A549 (cell line): ENCODE results near the gene DHX32. TPM values are rescaled to one million over a fixed set of nuclear protein-coding genes. Genes with fewer than 3 reads are reported as not detected.

Experiments used
- ATAC-seq, 2 experiments: fragments of 200-7000 bp in 1 of 2; fragments of >200 bp in 1 of 2; cut with Nextera tagmentation in 1 of 2; cut with Tn5 transposase in 1 of 2; 3 replicates each; pipeline versions ENCODE4 v1.8.0 to v1.9.1; 2018 to 2020; ENCODE audit warnings: mild to moderate bottlenecking in 1 of 2, moderate library complexity in 1 of 2
- CTCF ChIA-PET: fragments of 300-600 bp; sonication (Branson Sonifier 250); formaldehyde crosslinking; extraction: SDS; loops from one replicate; lab custom pipeline; 2021; ENCODE audit warnings: antibody characterized with exemption, inconsistent platforms; lab: Yijun Ruan, JAX
- POLR2A ChIA-PET: fragments of 350-600 bp; formaldehyde crosslinking; extraction: SDS; loops from one replicate; lab custom pipeline; 2021; ENCODE audit warnings: antibody characterized with exemption, inconsistent platforms; lab: Yijun Ruan, JAX
- DNase-seq, 2 experiments: peaks; one replicate each; pipeline versions ENCODE4 v3.0.0 to v3.0.0-alpha.2; 2011 to 2016; ENCODE audit warnings: low read depth in 1 of 2, low spot score in 1 of 2
- FAIRE-seq: peaks from 2 replicates; lab custom pipeline; 2011; peaks lifted over from hg19 to GRCh38; lab: Jason Lieb, UNC
- H3K27ac ChIP-seq, 2 experiments: fragments of >200 bp; sonication (Bioruptor Twin); formaldehyde crosslinking; 3 replicates each; pipeline ENCODE4 v1.5.1; 2016 to 2017
- H3K4me1 ChIP-seq: fragments of >200 bp; sonication (Bioruptor Twin); formaldehyde crosslinking; 3 replicates; pipeline ENCODE4 v1.6.1; 2016
- H3K4me2 ChIP-seq: fragments of >200 bp; sonication (Bioruptor Twin); formaldehyde crosslinking; 3 replicates; pipeline ENCODE4 v1.6.1; 2016
- H3K4me3 ChIP-seq: fragments of >200 bp; sonication (Bioruptor Twin); formaldehyde crosslinking; 3 replicates; pipeline ENCODE4 v1.5.1; 2016
- H3K9me3 ChIP-seq: fragments of >200 bp; sonication (Bioruptor Twin); formaldehyde crosslinking; 3 replicates; pipeline ENCODE4 v1.6.1; 2016
- BHLHE40 ChIP-seq: IDR thresholded peaks from 2 replicates; pipeline ENCODE4 v1.6.1; 2012; ENCODE audit warnings: low read depth, low read length, inconsistent platforms
- CBX2 ChIP-seq: fragments of 200-600 bp; sonication (generic); IDR thresholded peaks from 2 replicates; pipeline ENCODE4 v1.6.1; 2016; ENCODE audit warnings: low read depth, mild to moderate bottlenecking, borderline replicate concordance
- CBX8 ChIP-seq: fragments of 200-600 bp; sonication (generic); IDR thresholded peaks from 2 replicates; pipeline ENCODE4 v1.6.1; 2016
- CEBPB ChIP-seq, 2 experiments: fragments of >200 bp in 1 of 2; sonication (Bioruptor Twin) in 1 of 2; formaldehyde crosslinking in 1 of 2; IDR thresholded peaks; 2 replicates each; pipeline ENCODE4 v1.6.1; 2012 to 2016
- CHD2 ChIP-seq: fragments of 150-350 bp; IDR thresholded peaks from 2 replicates; pipeline ENCODE4 v1.6.1; 2014; ENCODE audit warnings: low read length; ENCODE audit not compliant: partially characterized antibody
- CHD4 ChIP-seq: fragments of 200-600 bp; sonication (generic); IDR thresholded peaks from 2 replicates; pipeline ENCODE4 v1.6.1; 2016; ENCODE audit warnings: antibody characterized with exemption, mild to moderate bottlenecking, borderline replicate concordance
- EHF ChIP-seq: fragments of 250-450 bp; sonication (Bioruptor Pico); IDR thresholded peaks from 2 replicates; pipeline ENCODE4 v1.5.0; 2020; ENCODE audit warnings: mild to moderate bottlenecking
- EHMT2 ChIP-seq: fragments of 200-600 bp; sonication (generic); IDR thresholded peaks from 2 replicates; pipeline ENCODE4 v1.6.1; 2016; ENCODE audit warnings: antibody characterized with exemption, low read depth, mild to moderate bottlenecking, moderate library complexity
- ELK1 ChIP-seq: fragments of 150-350 bp; IDR thresholded peaks from 2 replicates; pipeline ENCODE4 v1.6.1; 2014; ENCODE audit warnings: low read depth, mild to moderate bottlenecking, low read length
- FOSB ChIP-seq: fragments of 250-450 bp; sonication (Bioruptor Pico); IDR thresholded peaks from 2 replicates; pipeline ENCODE4 v1.5.0; 2020; ENCODE audit warnings: mild to moderate bottlenecking, moderate library complexity
- FOSL2 ChIP-seq, 2 experiments: fragments of 450-650 bp in 1 of 2; fragments of >200 bp in 1 of 2; sonication (Bioruptor Twin) in 1 of 2; formaldehyde crosslinking; IDR thresholded peaks; 2 replicates each; pipeline versions ENCODE4 v1.5.0 to v1.6.1; 2016 to 2020; ENCODE audit warnings: mild to moderate bottlenecking in 1 of 2, moderate library complexity in 1 of 2
- GATA3 ChIP-seq: IDR thresholded peaks from 2 replicates; pipeline ENCODE4 v1.6.1; 2012; ENCODE audit warnings: borderline replicate concordance
- HDAC2 ChIP-seq: fragments of 200-600 bp; sonication (generic); IDR thresholded peaks from 2 replicates; pipeline ENCODE4 v1.6.1; 2016
- HMGXB4 ChIP-seq: fragments of 250-450 bp; sonication (Bioruptor Pico); IDR thresholded peaks from 2 replicates; pipeline ENCODE4 v1.5.0; 2021; ENCODE audit warnings: mild to moderate bottlenecking, moderate library complexity, borderline replicate concordance
- HOXA7 ChIP-seq: fragments of 250-450 bp; sonication (Bioruptor Pico); IDR thresholded peaks from 2 replicates; pipeline ENCODE4 v1.5.0; 2020; ENCODE audit warnings: mild to moderate bottlenecking, moderate library complexity
- JUNB ChIP-seq: fragments of >200 bp; sonication (Bioruptor Twin); formaldehyde crosslinking; IDR thresholded peaks from 2 replicates; pipeline ENCODE4 v1.6.1; 2016
- KDM5A ChIP-seq: fragments of 200-600 bp; sonication (generic); IDR thresholded peaks from 2 replicates; pipeline ENCODE4 v1.6.1; 2016; ENCODE audit warnings: antibody characterized with exemption, mild to moderate bottlenecking
- MAFK ChIP-seq: fragments of 450-650 bp; IDR thresholded peaks from 2 replicates; pipeline ENCODE4 v1.6.1; 2014; ENCODE audit not compliant: partially characterized antibody
- MAZ ChIP-seq: fragments of 150-350 bp; IDR thresholded peaks from 2 replicates; pipeline ENCODE4 v1.6.1; 2014; ENCODE audit warnings: antibody characterized with exemption, low read depth, low read length, borderline replicate concordance
- MYC ChIP-seq: IDR thresholded peaks from 2 replicates; pipeline ENCODE4 v1.6.1; 2012; ENCODE audit warnings: mild to moderate bottlenecking, inconsistent platforms, low read length, improper control_type of control experiment, borderline replicate concordance
- NFE2L2 ChIP-seq: fragments of 150-350 bp; conservative IDR thresholded peaks from 2 replicates; pipeline ENCODE4 v1.6.1; 2014; ENCODE audit warnings: low read length
- NPAS2 ChIP-seq: fragments of 250-450 bp; sonication (Bioruptor Pico); IDR thresholded peaks from 2 replicates; pipeline ENCODE4 v1.8.0; 2022; ENCODE audit warnings: mild to moderate bottlenecking, moderate library complexity, borderline replicate concordance
- NR3C1 ChIP-seq: fragments of >200 bp; sonication (Bioruptor Twin); formaldehyde crosslinking; IDR thresholded peaks from 3 replicates; pipeline ENCODE4 v1.6.1; 2017
- POLR2A ChIP-seq: IDR thresholded peaks from 2 replicates; pipeline ENCODE4 v1.6.1; 2012; ENCODE audit warnings: mild to moderate bottlenecking, low read length
- RAD21 ChIP-seq, 2 experiments: fragments of >200 bp in 1 of 2; sonication (Bioruptor Twin) in 1 of 2; formaldehyde crosslinking in 1 of 2; IDR thresholded peaks in 1 of 2; conservative IDR thresholded peaks in 1 of 2; 2 replicates in 1 of 2; 3 replicates in 1 of 2; pipeline ENCODE4 v1.6.1; 2012 to 2018; ENCODE audit warnings: inconsistent platforms in 1 of 2
- RCOR1 ChIP-seq: fragments of 150-350 bp; IDR thresholded peaks from 2 replicates; pipeline ENCODE4 v1.6.1; 2014; ENCODE audit warnings: antibody characterized with exemption, low read length, low read depth
- REST ChIP-seq: fragments of 200-600 bp; sonication (generic); IDR thresholded peaks from 2 replicates; pipeline ENCODE4 v1.6.1; 2016; ENCODE audit warnings: antibody characterized with exemption, mild to moderate bottlenecking, moderate library complexity
- RFX5 ChIP-seq: fragments of 450-650 bp; IDR thresholded peaks from 2 replicates; pipeline ENCODE4 v1.7.1; 2014; ENCODE audit warnings: antibody characterized with exemption, mild to moderate bottlenecking, moderate library complexity
- SREBF2 ChIP-seq: fragments of 450-650 bp; IDR thresholded peaks from 2 replicates; pipeline ENCODE4 v1.6.1; 2014; ENCODE audit warnings: mild to moderate bottlenecking, moderate library complexity
- TFCP2L1 ChIP-seq: fragments of 250-450 bp; sonication (Bioruptor Pico); IDR thresholded peaks from 2 replicates; pipeline ENCODE4 v1.5.0; 2021; ENCODE audit warnings: mild to moderate bottlenecking
- TP53 ChIP-seq: fragments of 250-450 bp; sonication (Bioruptor Pico); IDR thresholded peaks from 2 replicates; pipeline ENCODE4 v1.5.0; 2021; ENCODE audit warnings: mild to moderate bottlenecking, moderate library complexity
- ZC3H11A ChIP-seq: fragments of 450-650 bp; IDR thresholded peaks from 2 replicates; pipeline ENCODE4 v1.6.1; 2014; ENCODE audit warnings: antibody characterized with exemption, mild to moderate bottlenecking
- ZFP36 ChIP-seq: fragments of 450-650 bp; IDR thresholded peaks from 2 replicates; pipeline ENCODE4 v1.6.1; 2014; ENCODE audit warnings: borderline replicate concordance; ENCODE audit not compliant: partially characterized antibody
- WGBS: methylation state at CpG from one replicate; pipeline ENCODE4 v1.1.6; 2017; ENCODE audit errors: missing lambda C conversion rate; 5-methylcytosine and 5-hydroxymethylcytosine counted together
- polyA plus RNA-seq, 4 experiments: library from polyadenylated mRNA; depleted of rRNA in 3 of 4; stranded (reverse); fragments of >200 nt; fragmentation: RNase III in 1 of 4; extraction: RNeasy Plus Mini Kit Qiagen cat#74134 plus additional on column Dnase treatment in 1 of 4; gene quantifications; 2 replicates in 3 of 4; 3 replicates in 1 of 4; pipeline ENCODE4 v1.2.3, GENCODE V29; 2011 to 2017
- TF ChIP-seq, protein P1 (sequence below): fragments of 450-650 bp; IDR thresholded peaks from 2 replicates; pipeline ENCODE4 v1.6.1; 2014; ENCODE audit warnings: antibody characterized with exemption
- TF ChIP-seq, protein P2 (sequence below): fragments of >200 bp; sonication (Bioruptor Twin); formaldehyde crosslinking; IDR thresholded peaks from 3 replicates; pipeline ENCODE4 v1.5.1; 2016

DHX32 gene
- polyA plus RNA-seq, 2 of the 4 experiments (the other 2 are of a cell fraction) = 37.4 to 61.8 TPM

GRCh38 chr10:125916977-125917376 is 35.9 kb upstream of the DHX32 start:
- 61% methylated on average over 3 of the region's 3 CpGs for WGBS
- Histone ChIP-seq H3K4me3 (no peak overlapping the region), H3K9me3 (no peaks in the 10 kb centered on the region), H3K27ac (no peak overlapping the region), H3K4me2 (no peak overlapping the region), H3K4me1 (peaks cover 10% of the 10 kb centered on the region; the same call in 2 of the 3 replicates)
- DNase-seq (peak in 1 of 2 experiments; percentile 15), ATAC-seq (no peak), FAIRE-seq (no peak)
- CTCF ChIA-PET = no interaction called here
- POLR2A ChIA-PET = no interaction called here
- TF ChIP-seq RAD21 (conservative IDR thresholded peaks at IDR 0.05 in 1 of 2, IDR thresholded peaks at IDR 0.05 in 1 of 2) = no peak
- no peak for TF ChIP-seq MYC
- no peak for TF ChIP-seq HDAC2
- no peak for TF ChIP-seq EHMT2
- 0 out of 2 replicates have a peak, but pooled peaks have one; percentile 61 for TF ChIP-seq HOXA7 (CRISPR knock-in tag)
- TF ChIP-seq CBX2 = no peak
- no peak for TF ChIP-seq ELK1
- no peak for TF ChIP-seq SREBF2
- no peak for TF ChIP-seq JUNB
- TF ChIP-seq TP53 (CRISPR knock-in tag) = no peak
- no peak for TF ChIP-seq HMGXB4 (CRISPR knock-in tag)
- TF ChIP-seq TFCP2L1 (CRISPR knock-in tag) = no peak
- TF ChIP-seq KDM5A = no peak
- TF ChIP-seq RFX5 = no peak
- no peak for TF ChIP-seq CHD4
- TF ChIP-seq, protein P1, sequence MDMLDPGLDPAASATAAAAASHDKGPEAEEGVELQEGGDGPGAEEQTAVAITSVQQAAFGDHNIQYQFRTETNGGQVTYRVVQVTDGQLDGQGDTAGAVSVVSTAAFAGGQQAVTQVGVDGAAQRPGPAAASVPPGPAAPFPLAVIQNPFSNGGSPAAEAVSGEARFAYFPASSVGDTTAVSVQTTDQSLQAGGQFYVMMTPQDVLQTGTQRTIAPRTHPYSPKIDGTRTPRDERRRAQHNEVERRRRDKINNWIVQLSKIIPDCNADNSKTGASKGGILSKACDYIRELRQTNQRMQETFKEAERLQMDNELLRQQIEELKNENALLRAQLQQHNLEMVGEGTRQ = no peak
- no peak for TF ChIP-seq REST
- TF ChIP-seq NFE2L2 = no peak
- no peak for TF ChIP-seq CBX8
- no peak for TF ChIP-seq GATA3
- TF ChIP-seq, protein P2, sequence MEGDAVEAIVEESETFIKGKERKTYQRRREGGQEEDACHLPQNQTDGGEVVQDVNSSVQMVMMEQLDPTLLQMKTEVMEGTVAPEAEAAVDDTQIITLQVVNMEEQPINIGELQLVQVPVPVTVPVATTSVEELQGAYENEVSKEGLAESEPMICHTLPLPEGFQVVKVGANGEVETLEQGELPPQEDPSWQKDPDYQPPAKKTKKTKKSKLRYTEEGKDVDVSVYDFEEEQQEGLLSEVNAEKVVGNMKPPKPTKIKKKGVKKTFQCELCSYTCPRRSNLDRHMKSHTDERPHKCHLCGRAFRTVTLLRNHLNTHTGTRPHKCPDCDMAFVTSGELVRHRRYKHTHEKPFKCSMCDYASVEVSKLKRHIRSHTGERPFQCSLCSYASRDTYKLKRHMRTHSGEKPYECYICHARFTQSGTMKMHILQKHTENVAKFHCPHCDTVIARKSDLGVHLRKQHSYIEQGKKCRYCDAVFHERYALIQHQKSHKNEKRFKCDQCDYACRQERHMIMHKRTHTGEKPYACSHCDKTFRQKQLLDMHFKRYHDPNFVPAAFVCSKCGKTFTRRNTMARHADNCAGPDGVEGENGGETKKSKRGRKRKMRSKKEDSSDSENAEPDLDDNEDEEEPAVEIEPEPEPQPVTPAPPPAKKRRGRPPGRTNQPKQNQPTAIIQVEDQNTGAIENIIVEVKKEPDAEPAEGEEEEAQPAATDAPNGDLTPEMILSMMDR = no peak
- peak; percentile 82 for TF ChIP-seq MAFK
- no peak for TF ChIP-seq ZFP36
- TF ChIP-seq NR3C1 = no peak
- TF ChIP-seq MAZ = no peak
- no peak for TF ChIP-seq RCOR1
- TF ChIP-seq POLR2A = no peak
- no peak for TF ChIP-seq BHLHE40
- no peak for TF ChIP-seq NPAS2 (CRISPR knock-in tag)
- TF ChIP-seq ZC3H11A = no peak
- no peak for TF ChIP-seq FOSB (CRISPR knock-in tag)
- no peak for TF ChIP-seq FOSL2 (IDR thresholded peaks at IDR 0.05)
- no peak for TF ChIP-seq FOSL2 (CRISPR knock-in tag; IDR thresholded peaks at IDR 0.05)
- TF ChIP-seq CHD2 = no peak
- TF ChIP-seq EHF (CRISPR knock-in tag) = peak; percentile 82; the same call in 1 of the 2 replicates
- no peak for TF ChIP-seq CEBPB (IDR thresholded peaks at IDR 0.05)
